ENCODE measurements around the gene USP33. TPM values are rescaled to one million over a fixed set of nuclear protein-coding genes. Genes with fewer than 3 reads are reported as not detected.
"Not testable (repeated sequence)": the region's sequence is repeated elsewhere in the genome, so short reads cannot be mapped to it uniquely, and the experiment has no call there.

Gene USP33
- total and polyA plus RNA-seq, 11 donors: 17.1 to 40.5 (median 27.8) TPM

- no peak overlapping the region for H3K27ac ChIP-seq
Observed at GRCh38 chr1:77797991-77798390, 38.3 kb upstream of the USP33 start.

GRCh38 chr1:77796695-77797405 is 37.2 kb upstream of the USP33 start:
- Histone ChIP-seq H3K9me3 (no peaks in the 10 kb centered on the region), H3K36me3 (peaks cover 0 to 50% (median 13%) of the 10 kb centered on the region in 9 donors), H3K4me3 (no peak overlapping the region), H3K27me3 (no peaks in the 10 kb centered on the region), H3K27ac (no peak overlapping the region), H3K4me1 (no peaks in the 10 kb centered on the region)
- ATAC-seq: peak in 1 of 4 donors; percentile 22
- TF ChIP-seq CTCF (IDR thresholded peaks at IDR 0.05) (no peak), POLR2A (IDR thresholded peaks at IDR 0.05) (no peak)
- DNase-seq: no peak
- intact Hi-C loops (cut with DNase I): loop anchor here in 1 of 10 donors (10.0 kb wide), 1 partner anchor 328 kb away; no protein-coding TSS in a partner anchor
- 84 to 88% (median 87%) methylated on average over 5 of the region's 5 CpGs for WGBS, 4 donors

More at GRCh38 chr1:77797991-77798390, 38.3 kb upstream of the USP33 start:
- H3K4me1 ChIP-seq: no peaks in the 10 kb centered on the region
- peaks cover 0 to 58% (median 25%) of the 10 kb centered on the region in 9 donors for H3K36me3 ChIP-seq
- no peaks in the 10 kb centered on the region for H3K9me3 ChIP-seq
- TF ChIP-seq POLR2A (IDR thresholded peaks at IDR 0.05) (no peak), CTCF (IDR thresholded peaks at IDR 0.05) (no peak)
- no peak for ATAC-seq
- no peak for DNase-seq
- no peak overlapping the region for H3K4me3 ChIP-seq
- no peaks in the 10 kb centered on the region for H3K27me3 ChIP-seq
- intact Hi-C loops (cut with DNase I): loop anchor here in 1 of 10 donors (10.0 kb wide), 1 partner anchor 327 kb away; no protein-coding TSS in a partner anchor

- Histone ChIP-seq H3K36me3 (peaks cover 0 to 55% (median 13%) of the 10 kb centered on the region in 9 donors), H3K4me3 (no peak overlapping the region), H3K27me3 (no peaks in the 10 kb centered on the region), H3K9me3 (no peaks in the 10 kb centered on the region), H3K27ac (no peak overlapping the region), H3K4me1 (no peaks in the 10 kb centered on the region)
- intact Hi-C loops (cut with DNase I): loop anchor here in 1 of 10 donors (10.0 kb wide), 1 partner anchor 330 kb away; no protein-coding TSS in a partner anchor
- no peak for DNase-seq
- WGBS, 4 donors: 91 to 98% (median 96%) methylated on average over 3 of the region's 3 CpGs
- TF ChIP-seq CTCF (IDR thresholded peaks at IDR 0.05) (no peak), POLR2A (IDR thresholded peaks at IDR 0.05) (no peak)
- ATAC-seq: no peak
Observed at GRCh38 chr1:77794550-77794949, 34.9 kb upstream of the USP33 start.

- Histone ChIP-seq H3K36me3 (peaks cover 0 to 79% (median 65%) of the 10 kb centered on the region in 9 donors), H3K9me3 (peaks cover 0 to 15% (median 0%) of the 10 kb centered on the region in 12 donors)
- H3K27me3 ChIP-seq; H3K4me1 ChIP-seq; H3K4me3 ChIP-seq; H3K27ac ChIP-seq; ATAC-seq; intact Hi-C loops (cut with DNase I); DNase-seq: not testable (repeated sequence)
- WGBS, 4 donors: 72 to 100% (median 99%) methylated on average over 2 of the region's 2 CpGs
Observed at GRCh38 chr1:77786093-77786741, 26.6 kb upstream of the USP33 start.

Measured in heart left ventricle (tissue), 16 donors.